Lower lobe of right lung (tissue), 2 donors: ENCODE results near the gene CTSE. TPM values are rescaled to one million over a fixed set of nuclear protein-coding genes. Genes with fewer than 3 reads are reported as not detected.
A peak's percentile ranks its signal among the peaks of the same experiment; 100 is the strongest.
"Not testable (repeated sequence)": the region's sequence is repeated elsewhere in the genome, so short reads cannot be mapped to it uniquely, and the experiment has no call there.

Experiments
- ATAC-seq, 2 donors: fragments of 200-7000 bp; cut with Tn5 transposase; one replicate each; pipeline ENCODE4 v1.9.1; 2020 to 2022; ENCODE audit warnings: mild to moderate bottlenecking in 2 of 2, moderate library complexity in 2 of 2
- DNase-seq: peaks from one replicate; pipeline ENCODE4 v3.0.0-alpha.2; 2020
- H3K27ac ChIP-seq: fragments of 200-600 bp; one replicate; pipeline ENCODE4 v1.8.0; 2022
- H3K27me3 ChIP-seq: fragments of 200-600 bp; one replicate; pipeline ENCODE4 v1.8.0; 2022; ENCODE audit warnings: low read depth
- H3K36me3 ChIP-seq: fragments of 200-600 bp; one replicate; pipeline ENCODE4 v1.8.0; 2022; ENCODE audit warnings: mild to moderate bottlenecking
- H3K4me1 ChIP-seq: fragments of 200-600 bp; one replicate; pipeline ENCODE4 v1.8.0; 2022
- H3K4me3 ChIP-seq: fragments of 200-600 bp; one replicate; pipeline ENCODE4 v1.8.0; 2022; ENCODE audit warnings: mild to moderate bottlenecking
- H3K9me3 ChIP-seq: fragments of 200-600 bp; one replicate; pipeline ENCODE4 v1.8.0; 2022
- intact Hi-C: fragments of 100-400 bp; cut with DNase I; formaldehyde crosslinking; loops from one replicate; pipeline ENCODE4 v1.11.0; 2022
- total RNA-seq: library from RNA; stranded (reverse); fragmentation: NEBNext Ultra II Directional; extraction: Animal tissue kit (Norgen Biotek cat#: 25700); gene quantifications from one replicate; pipeline ENCODE4 v1.2.1, GENCODE V29; 2021
- TF ChIP-seq, protein P1 (sequence below): fragments of 200-600 bp; IDR thresholded peaks from one replicate; pipeline ENCODE4 v1.8.0; 2022; ENCODE audit warnings: antibody characterized with exemption, mild to moderate bottlenecking
- donor health status: DM: no; HTN: yes; CAD: no; lungs with severe emphysema.

The CTSE gene
- total RNA-seq, 1 donor from 2014 or later = 63.6 TPM

DNA sequence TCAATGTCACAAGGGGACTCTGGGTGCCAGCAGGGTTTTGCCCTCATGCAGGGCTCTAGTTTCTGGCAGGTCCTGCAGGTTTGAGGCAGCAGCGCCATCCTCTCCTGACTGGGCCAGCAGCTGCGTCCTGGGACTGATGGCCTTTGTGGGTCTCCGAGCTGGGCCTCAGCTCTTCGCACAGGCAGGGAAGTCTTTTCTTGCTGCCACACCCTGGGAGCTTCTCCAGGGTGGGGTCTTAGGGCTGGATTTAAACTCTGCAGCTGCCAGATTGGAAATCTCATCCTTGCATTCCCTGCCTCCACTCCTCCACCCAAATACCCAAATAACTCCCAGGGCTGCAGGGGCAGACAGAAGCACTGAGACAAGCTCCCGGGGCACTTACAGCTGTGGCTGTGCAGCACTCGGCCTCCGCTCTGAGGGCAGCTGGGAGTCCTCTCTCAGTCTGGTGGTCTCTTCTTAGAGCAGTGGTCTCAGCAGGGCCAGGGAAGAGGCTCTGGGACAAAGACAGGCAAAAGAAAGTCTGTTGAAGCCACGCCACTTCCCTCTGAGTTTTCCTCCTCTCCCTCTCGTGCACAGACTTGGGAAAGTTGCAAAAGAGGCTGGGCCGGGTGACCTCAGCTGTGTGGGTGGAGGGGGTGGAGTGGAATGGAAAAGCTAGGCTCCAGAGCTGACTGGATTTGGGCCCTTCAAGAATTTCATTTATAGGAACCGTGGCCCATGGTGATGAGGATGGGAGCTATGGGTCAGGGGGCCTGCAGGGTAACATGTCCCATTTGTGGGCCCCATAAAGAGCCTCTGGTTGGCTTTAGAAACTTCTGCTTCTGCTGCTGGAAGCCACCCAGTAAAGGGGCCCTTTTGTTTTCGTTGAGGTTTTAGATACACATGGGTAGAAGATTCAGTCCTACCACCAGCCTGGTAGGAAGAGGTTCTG lies 20.6 kb downstream of the CTSE start, which contains the start of gene RAB7B:
Gene RAB7B (minus strand): TSS at position 525 of the 931 bp plus-strand sequence. CDS start 9,260 bp downstream, outside the sequence.
- H3K9me3 ChIP-seq = no peaks in the 10 kb centered on the region
- peaks cover 26% of the 10 kb centered on the region for H3K4me1 ChIP-seq
- peak; percentile 76 for DNase-seq
- peak within 1 kb of the TSS; percentile 66 for H3K27ac ChIP-seq
- H3K27me3 ChIP-seq = no peaks in the 10 kb centered on the region
- ATAC-seq = peak; percentile 79 to 85
- no peaks in the 10 kb centered on the region for H3K36me3 ChIP-seq
- H3K4me3 ChIP-seq = peak within 1 kb of the TSS; percentile 49
- intact Hi-C loops = no loop called here
- TF ChIP-seq, protein P1, sequence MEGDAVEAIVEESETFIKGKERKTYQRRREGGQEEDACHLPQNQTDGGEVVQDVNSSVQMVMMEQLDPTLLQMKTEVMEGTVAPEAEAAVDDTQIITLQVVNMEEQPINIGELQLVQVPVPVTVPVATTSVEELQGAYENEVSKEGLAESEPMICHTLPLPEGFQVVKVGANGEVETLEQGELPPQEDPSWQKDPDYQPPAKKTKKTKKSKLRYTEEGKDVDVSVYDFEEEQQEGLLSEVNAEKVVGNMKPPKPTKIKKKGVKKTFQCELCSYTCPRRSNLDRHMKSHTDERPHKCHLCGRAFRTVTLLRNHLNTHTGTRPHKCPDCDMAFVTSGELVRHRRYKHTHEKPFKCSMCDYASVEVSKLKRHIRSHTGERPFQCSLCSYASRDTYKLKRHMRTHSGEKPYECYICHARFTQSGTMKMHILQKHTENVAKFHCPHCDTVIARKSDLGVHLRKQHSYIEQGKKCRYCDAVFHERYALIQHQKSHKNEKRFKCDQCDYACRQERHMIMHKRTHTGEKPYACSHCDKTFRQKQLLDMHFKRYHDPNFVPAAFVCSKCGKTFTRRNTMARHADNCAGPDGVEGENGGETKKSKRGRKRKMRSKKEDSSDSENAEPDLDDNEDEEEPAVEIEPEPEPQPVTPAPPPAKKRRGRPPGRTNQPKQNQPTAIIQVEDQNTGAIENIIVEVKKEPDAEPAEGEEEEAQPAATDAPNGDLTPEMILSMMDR = no peak

DNA sequence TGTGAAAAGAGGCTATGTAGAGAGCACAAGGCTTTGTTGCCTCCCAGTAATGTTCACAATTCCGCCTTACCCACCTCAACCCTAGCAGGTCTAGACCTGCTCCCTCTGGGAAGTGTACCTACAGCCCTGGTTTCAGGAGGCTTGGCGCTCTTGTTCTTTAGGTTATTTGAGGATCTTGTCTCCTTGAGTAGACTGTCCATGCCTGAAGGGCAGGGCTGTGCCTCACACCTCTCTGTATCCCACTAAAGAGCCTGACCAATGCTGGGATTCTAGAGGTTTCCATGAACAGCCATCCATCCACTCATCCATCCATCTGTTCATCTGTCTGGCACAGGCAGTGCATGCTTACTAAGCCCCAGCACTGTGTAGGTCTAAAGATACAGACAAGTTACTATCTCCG lies 21.5 kb downstream of the CTSE start:
- H3K4me3 ChIP-seq = peak overlapping the region; percentile 49
- no peak for ATAC-seq
- intact Hi-C loops = no loop called here
- no peaks in the 10 kb centered on the region for H3K36me3 ChIP-seq
- TF ChIP-seq, protein P1 = no peak
- no peak overlapping the region for H3K27ac ChIP-seq
- no peaks in the 10 kb centered on the region for H3K9me3 ChIP-seq
- H3K4me1 ChIP-seq = peaks cover 26% of the 10 kb centered on the region
- H3K27me3 ChIP-seq = no peaks in the 10 kb centered on the region
- DNase-seq = no peak

DNA sequence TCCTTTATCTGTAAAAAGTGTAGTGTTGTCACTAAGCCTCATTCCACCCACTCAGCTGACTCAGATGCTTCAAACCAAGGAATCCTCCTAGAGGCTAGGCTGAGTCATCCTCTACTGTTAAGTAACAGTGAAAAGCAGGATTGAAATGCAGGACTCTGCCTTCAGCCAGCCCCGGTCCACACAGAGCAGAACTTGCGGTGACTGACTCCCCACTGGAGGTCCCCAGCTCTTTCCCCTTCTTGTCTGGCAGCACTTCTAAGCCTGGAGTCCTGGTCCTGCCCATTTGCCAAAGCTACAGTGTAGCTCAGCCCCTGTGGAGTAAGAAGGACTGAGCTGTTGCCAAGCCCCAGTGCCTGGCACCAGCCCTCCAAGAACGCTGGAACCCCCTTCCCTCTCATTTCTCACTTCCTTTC lies 22.2 kb downstream of the CTSE start:
- H3K9me3 ChIP-seq = no peaks in the 10 kb centered on the region
- H3K27me3 ChIP-seq = no peaks in the 10 kb centered on the region
- no peaks in the 10 kb centered on the region for H3K36me3 ChIP-seq
- no peak overlapping the region for H3K27ac ChIP-seq
- DNase-seq (no peak), ATAC-seq (peak; percentile 77 to 82)
- intact Hi-C loops = no loop called here
- H3K4me3 ChIP-seq = peak overlapping the region; percentile 49
- TF ChIP-seq, protein P1 = no peak
- peaks cover 26% of the 10 kb centered on the region for H3K4me1 ChIP-seq

DNA sequence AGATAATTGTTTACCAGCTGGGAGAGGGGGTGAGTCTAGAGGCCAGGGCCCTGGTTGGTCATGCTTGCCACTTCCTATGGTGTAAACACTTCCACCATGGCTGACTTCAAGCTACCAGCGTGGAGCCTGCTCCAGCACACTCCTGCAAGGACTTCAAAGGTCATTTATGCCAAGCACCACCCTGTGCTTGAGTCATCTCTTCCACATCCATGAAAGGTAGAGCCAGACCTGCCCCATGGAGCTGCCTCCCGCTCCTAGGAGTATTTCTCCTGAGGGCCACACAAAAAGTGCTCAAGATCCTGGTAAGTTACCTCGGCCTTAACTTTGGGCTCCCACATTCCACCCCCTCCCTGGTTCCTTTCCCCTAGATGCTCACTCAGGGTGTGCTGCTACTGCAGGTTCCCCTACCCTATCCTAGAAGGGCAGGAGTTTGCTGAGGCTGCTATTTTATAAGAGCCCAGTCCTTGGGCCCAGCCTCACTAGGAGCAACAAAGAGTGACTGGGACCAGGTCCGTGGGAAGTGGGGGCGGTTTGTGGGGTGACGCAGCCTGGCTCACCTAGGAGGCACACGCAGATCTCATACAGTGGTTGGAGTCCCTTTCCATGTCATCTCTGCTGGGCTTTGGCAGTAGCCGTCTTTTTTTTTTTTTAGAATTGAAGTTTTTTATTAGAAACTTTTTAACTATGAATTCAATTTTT lies 22.9 kb downstream of the CTSE start:
- Histone ChIP-seq H3K4me3 (no peak overlapping the region), H3K36me3 (no peaks in the 10 kb centered on the region), H3K4me1 (peaks cover 26% of the 10 kb centered on the region), H3K27me3 (no peaks in the 10 kb centered on the region), H3K27ac (no peak overlapping the region), H3K9me3 (no peaks in the 10 kb centered on the region)
- intact Hi-C loops = no loop called here
- TF ChIP-seq, protein P1 = no peak
- no peak for ATAC-seq
- no peak for DNase-seq

DNA sequence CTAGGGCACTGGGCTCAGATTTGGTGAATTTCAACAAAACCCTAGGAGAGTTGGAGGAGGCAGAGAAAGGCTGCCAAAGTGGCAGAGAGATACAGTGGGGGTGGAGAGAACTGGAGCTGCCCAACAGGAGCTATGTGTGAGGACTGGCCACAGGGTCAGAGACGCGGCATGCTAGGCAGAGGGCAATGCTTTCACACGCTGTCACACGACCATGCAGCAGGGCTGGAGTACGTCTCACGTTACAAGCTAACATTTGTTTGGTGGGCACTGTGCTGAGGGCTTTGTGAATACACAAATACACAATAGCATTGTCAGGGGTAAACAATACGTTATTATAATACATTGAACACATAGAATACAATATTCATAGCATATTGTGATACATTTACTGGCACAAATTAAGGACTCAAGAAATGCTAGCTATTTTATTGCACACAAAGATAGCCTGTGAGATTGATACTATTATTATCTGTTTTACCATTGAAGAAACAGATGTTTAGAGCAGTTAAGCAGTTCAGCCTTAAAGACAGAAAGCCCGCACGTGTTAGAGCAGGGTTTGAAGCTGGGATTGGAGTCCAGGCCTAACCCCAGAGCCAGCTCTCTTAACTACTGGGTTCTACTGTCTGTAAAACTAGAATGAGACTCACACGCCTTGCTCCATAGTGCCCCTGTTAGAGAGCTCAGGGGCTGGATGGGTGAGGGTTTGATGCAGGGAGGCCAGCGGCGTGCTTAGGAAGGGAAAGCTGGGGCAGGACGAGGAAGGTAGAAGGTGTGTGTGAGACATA lies 25.0 kb downstream of the CTSE start:
- ATAC-seq = no peak
- DNase-seq = no peak
- TF ChIP-seq, protein P1 = no peak

DNA sequence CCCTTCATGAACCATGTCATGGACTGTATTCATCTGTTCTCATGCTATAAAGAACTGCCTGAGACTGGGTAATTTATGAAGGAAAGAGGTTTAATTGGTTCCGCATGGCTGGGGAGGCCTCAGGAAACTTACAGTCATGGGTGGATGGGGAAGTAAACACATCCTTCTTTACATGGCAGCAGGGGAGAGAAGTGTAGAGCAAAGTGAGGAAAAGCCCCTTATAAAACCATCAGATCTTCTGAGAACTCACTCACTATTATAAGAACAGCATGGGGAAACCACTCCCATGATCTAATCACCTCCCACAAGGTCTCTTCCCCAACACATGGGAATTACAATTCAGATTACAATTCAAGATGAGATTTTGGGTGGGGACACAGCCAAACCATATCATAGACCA lies 27.1 kb downstream of the CTSE start:
- H3K9me3 ChIP-seq, H3K27me3 ChIP-seq, H3K27ac ChIP-seq, H3K4me1 ChIP-seq, H3K4me3 ChIP-seq, ATAC-seq, intact Hi-C loops, DNase-seq: not testable (repeated sequence)
- peaks cover 19% of the 10 kb centered on the region for H3K36me3 ChIP-seq

More for the DNA sequence above, 25.0 kb downstream of the CTSE start:
- no peak overlapping the region for H3K4me3 ChIP-seq
- peaks cover 26% of the 10 kb centered on the region for H3K4me1 ChIP-seq
- peaks cover 2% of the 10 kb centered on the region for H3K36me3 ChIP-seq
- intact Hi-C loops = no loop called here
- no peaks in the 10 kb centered on the region for H3K27me3 ChIP-seq
- H3K27ac ChIP-seq = no peak overlapping the region
- no peaks in the 10 kb centered on the region for H3K9me3 ChIP-seq
